NCI-H1417 (cell line): Measurements from ENCODE around the gene OAF.

Experiments
- DNase-seq, 3 experiments: peaks; one replicate each; lab custom pipeline; 2025; lab: John Stamatoyannopoulos, UW

The OAF gene

DNA sequence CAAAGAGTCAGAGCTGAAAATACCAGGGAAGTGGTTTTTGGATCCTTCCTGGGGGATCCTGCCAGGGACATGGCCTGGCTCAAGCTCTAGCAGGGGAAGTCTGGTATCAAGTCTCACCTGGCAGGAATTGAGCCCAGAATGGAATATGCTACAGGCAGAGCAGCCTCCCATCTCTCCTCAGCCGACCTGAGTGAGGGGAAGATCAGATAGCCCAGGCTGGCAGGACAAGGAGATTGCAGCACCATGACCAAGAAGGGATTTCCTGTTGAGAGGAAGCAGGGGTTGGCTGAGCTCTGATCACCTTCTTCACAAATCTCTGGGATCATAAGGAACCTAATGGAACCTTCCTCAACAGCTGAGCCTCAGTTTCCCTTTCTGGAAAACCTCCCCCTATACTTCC, 13.0 kb downstream of the OAF start:
- DNase-seq: no peak

DNA sequence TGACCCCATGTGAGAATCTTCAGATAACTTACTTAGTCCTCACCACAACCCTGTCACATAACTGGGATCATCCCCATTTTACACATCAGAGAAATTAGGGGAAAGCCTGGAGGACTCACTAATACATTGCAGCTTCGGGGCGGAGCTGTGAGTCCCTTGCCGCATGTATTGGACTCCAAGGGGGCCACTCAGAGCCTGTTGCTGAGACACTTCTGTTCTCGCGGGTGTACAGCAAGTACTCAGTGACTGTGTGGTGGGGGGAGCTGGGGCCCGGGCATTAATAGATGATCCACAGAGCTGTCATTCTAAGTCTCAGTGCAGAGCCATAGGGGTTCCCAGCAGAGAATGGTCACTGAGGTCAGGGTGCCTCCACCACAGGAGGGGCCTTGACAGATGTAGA, 13.5 kb downstream of the OAF start:
- DNase-seq: no peak

GRCh38 chr11:120224972-120225909, 14.4 kb downstream of the OAF start:
- DNase-seq: no peak

DNA sequence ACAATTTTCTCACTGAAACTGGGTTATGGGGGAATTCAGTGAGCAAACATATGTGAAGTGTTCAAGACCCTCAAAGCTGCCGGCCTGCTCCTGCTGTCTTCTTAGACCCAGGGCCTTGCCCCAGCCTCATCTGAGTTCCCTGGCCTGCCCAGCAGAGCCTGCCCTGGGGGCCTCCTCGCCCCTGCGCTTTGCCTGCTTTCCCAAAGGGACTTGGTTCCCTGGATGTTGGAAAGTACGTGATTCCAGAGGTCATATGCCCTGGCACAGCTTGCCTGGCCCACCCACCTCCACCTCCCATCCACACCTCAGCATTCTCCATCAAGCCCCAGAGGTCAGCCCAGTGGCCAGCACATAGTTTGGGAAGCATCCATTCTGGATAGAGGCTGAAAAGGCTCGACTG, 15.4 kb downstream of the OAF start:
- no peak for DNase-seq

DNA sequence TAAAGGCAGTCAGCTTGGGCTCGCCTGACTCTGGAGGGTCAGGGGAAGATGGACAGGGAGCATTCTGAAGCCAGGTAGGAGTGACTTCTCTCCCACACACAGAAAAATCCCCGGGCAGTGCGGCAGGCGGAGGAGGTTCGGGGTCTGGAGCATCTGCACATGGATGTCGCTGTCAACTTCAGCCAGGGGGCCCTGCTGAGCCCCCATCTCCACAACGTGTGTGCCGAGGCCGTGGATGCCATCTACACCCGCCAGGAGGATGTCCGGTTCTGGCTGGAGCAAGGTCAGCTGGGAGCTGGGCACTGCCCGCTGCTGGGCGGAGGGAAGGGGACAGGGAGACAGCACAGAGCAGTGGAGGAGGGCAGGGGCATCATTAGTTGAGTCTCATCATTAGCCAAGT, 15.9 kb downstream of the OAF start:
- no peak for DNase-seq

DNA sequence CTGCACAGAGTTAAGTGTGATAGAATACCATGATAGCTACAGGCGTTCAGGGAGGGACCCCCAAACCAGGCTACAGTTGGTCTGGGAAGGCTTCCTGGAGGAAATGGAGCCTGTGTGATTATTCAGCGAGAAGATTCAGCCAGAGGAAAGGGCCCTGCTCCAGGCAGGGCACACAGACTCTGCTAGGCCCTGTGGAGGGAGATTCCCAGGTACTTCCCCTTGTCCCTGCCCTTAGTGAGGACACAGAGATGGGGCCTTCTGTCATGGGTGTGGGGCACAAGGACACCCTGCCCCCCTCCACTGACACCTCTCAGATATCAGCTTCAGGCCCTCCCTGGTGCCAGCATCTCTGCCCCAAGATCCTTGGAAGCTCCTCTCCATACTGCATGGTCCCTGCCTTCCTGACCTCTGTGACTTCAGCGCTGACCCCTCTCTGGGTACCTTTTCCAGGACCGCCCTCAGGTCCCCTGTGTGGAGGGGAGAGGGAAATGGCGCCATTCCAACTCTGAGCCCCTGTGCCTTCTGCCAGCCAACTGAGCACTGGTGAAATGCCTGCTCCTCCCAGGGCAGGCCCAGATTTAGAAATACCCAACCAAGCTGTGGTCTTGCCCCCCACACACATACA, 16.5 kb downstream of the OAF start:
- no peak for DNase-seq

- no peak for DNase-seq
These were observed 18.1 kb downstream of the OAF start for GRCh38 chr11:120228794-120229384.

- DNase-seq: peak in 1 of 3 experiments; percentile 52
These were observed 18.9 kb downstream of the OAF start for GRCh38 chr11:120229451-120230424.

DNA sequence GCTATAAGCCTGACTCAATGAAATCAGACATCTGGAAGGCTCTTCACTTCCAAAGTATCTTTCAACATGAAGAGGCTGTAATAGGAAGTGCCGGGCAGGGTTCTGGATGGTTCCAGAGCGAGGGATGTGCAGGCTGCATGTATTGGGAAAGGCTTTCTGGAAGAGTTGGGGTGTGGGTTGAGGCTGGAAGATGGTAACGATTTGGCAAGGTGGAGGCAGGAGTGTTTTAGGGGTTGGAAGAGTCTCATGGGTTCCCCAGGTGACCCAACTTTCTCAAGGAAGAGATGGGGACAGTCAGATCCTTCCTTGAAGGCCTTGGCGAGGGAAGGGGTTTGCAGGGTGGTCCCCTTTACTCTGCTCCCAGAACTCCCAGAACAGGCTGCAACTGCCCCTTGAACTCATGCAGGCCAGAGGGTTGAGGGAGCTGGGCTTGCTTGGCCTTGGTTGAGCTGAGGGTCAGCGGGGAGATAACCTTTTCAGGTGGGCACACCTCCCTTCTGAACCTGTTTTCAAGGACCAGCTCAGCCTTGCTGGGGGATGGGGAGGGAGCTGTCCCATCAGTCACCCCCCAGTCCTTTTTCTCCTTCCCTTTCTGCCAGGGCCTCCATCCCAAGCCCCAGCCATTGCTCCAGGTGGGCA, 19.7 kb downstream of the OAF start:
- DNase-seq: no peak

DNA sequence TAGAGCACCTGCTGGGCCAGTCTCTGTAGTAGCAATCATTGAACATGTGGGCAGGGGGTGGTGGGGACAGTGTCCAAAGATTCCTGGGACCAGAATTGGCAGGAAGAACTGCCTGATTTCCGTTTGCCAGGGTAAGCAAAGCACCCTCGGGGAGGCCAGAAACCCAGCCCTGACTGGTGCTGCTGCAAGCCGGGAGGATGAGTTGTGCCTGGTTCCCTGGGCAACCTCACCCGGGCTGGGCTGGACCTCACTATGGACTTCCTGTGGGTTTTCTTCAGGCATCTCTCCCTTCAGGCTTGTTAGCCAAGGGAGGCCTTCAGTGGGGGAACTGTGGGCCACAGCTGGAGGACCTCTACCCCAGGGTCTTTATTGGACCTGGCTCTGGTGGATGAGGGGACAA, 21.1 kb downstream of the OAF start:
- DNase-seq: no peak

GRCh38 chr11:120233207-120233803, 22.5 kb downstream of the OAF start:
- DNase-seq: no peak

DNA sequence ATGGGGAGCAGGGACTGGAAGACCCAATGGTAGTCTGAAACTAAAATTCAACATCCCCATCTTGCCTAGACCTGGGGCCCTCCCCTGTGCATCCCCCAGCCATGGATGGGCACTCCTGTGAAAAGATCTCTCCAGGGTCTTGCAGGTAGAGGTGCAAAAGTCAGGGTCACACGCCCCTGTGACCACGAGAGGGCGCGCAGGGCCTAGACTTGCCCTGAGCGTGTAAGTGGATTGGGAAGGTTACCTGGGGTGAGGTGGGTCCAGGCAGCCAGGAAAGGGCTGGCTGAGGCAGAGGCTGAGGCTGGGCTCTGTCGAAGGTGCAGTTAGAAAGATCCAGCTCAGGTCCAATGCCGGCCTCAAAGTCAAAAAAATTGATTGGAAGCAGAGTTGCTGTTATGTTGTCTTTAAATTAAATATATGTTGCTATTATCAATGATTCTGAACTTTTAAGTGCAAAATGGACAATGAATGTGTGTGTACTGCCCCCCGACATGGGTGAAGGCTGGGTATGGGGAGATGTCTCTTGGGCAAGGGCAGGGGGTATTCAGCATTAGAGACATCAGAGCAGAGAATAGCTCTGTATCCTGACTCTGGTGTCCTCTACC, 24.3 kb downstream of the OAF start:
- DNase-seq: peak; percentile 76 to 88 (median 78)

GRCh38 chr11:120236169-120237107, 25.6 kb downstream of the OAF start:
- peak in 1 of 3 experiments; percentile 23 for DNase-seq

DNA sequence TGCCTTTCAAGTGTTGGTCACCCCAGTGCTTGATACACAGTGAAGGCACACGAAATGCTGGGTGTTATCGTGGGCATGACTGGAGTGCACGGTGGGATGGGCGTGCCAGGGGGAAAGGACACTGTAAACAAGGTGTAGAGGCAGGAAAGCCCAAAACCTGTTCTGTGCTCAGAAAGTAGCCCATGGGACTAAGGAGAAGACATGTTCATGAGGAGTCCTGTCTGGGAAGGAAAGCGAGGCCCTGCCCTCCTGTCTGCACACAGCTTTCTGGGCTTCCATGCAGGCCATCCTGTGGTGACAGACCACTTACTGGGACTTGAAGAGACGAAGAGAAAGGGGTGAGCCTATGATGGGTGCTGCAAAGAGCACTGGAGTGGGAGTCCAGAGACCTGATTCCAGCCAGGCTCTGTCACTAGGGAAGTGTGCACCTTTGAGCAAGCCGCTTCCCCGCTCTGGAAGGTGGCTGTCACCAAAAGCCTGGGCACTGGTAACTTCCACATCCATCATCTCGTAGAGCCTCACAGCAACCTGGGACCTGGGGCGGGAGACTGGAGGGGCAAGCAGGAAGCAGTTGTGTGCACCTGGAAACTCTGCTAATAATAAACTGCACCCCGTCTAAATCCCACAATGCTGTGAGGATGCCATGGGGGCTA, 28.3 kb downstream of the OAF start:
- no peak for DNase-seq

DNA sequence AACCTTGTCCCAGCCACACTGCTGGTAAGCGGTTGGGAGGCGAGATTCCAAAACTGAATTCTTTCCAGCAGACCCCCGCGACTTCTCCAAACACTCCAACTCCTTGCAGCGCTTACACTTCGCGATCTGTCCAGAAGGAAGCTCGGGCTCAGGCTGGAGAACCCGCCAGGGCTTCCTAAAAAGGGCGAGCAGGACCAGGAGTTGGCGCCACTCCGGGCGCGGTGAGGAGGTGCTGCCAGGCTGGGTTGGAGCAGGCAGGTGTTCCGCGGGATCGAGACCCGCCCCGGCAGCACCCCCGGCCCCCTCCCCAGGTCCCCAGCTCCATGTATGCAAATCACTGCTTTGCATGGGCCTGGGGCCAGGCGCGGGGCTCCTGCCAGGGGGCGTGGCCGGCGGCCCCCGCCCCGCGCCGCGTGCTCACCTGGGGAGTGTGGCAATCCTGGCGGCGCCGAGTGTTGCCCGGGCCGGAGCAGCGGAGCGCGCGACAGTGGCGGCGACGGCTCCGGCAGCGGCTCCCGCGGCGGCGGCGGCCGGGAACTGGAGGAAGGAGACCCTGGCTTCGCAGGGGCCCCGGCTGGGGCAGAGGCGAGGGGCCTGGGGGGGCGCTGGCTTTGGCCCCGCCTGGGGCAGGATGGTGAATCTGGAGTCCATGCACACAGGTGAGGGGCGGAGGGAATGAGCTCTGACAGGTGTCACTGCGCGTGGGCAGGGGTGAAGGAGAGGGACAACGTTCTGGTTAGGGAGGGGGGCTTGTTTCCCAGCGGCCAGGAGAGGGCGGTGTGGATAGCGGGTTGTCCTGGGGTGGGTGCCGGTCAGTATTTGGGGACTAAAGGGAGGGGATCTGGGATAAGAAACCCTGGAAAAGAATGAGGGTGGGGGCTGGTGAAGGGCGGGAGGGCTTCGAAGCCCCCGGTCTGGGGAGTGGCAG, 29.1 kb downstream of the OAF start, which contains the start of gene POU2F3:
Gene POU2F3 (plus strand): TSS at position 428 of the 928 bp plus-strand sequence. CDS start 204 bp downstream, at position 632.
- peak; percentile 19 to 64 (median 64) for DNase-seq

DNA sequence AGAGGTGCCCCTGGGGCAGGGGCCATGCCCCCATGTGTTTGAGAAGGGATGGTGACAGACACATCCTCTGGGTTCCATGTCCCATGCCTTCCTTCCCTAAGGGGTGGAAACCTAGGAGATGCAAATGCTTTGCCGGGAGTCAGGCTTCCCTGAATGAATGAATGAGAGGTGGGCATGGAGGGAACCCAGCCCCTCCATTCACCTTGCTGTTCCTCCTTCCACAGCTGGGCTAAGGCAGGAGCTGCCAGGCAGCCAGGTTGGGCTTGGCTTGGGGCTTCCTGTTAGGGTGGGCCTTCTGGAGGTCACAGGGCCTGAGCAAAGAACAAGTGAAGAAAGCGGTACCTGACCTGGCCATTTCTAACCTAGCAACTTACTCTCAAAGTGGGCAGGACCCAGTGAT, 30.0 kb downstream of the OAF start:
- DNase-seq: no peak

DNA sequence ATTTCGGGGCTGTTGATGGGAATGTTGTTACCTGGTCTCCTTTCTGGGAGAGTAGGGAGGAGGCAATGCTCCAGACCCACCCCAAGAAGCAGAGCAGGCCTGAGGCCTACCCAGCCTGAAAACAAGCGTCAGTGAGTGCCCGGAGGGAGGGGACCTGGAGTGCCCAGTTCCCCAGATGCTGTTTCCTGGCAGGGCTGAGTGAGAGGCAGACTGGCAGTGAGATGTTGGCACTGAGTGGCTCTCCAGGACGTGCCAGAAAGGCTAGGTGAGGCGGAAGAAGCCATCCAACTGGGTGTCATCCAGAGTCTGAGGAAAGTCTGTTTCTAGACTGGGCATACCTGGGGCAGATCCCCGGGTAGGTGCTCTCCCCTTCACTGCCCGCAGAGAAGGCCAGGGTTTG, 30.4 kb downstream of the OAF start:
- no peak for DNase-seq

- DNase-seq: no peak
These were observed 32.4 kb downstream of the OAF start for GRCh38 chr11:120243221-120243620.
